Activated CD4-positive, alpha-beta T cell treated with anti-CD3 and anti-CD28 coated beads for 48 hours (primary cell): ENCODE data around the gene HS2ST1.
A peak's percentile ranks its signal among the peaks of the same experiment; 100 is the strongest.
"Not testable (repeated sequence)": the region's sequence is repeated elsewhere in the genome, so short reads cannot be mapped to it uniquely, and the experiment has no call there.

Source experiments
- DNase-seq: peaks from one replicate; pipeline ENCODE4 v3.0.0-alpha.2; 2020

HS2ST1 gene

DNA sequence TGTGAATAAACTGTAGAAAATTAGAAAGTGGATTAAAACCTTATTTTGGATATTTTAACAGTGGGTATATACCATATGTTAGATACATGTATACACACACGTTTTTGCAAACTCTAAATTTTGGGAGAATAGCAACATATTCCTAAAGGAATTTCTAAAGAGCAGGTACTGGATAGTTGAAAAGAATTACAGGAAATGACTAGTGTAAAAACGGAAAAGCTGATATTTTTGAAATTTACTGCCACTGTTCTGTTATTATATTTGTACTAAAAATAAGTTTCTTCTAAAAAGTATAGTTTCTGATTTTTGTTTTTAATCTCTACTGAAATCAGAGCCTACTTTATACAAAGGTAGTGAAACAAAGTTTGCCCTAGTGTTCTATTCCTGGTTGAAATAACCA is 114.1 kb downstream of the HS2ST1 start:
- no peak for DNase-seq

DNA sequence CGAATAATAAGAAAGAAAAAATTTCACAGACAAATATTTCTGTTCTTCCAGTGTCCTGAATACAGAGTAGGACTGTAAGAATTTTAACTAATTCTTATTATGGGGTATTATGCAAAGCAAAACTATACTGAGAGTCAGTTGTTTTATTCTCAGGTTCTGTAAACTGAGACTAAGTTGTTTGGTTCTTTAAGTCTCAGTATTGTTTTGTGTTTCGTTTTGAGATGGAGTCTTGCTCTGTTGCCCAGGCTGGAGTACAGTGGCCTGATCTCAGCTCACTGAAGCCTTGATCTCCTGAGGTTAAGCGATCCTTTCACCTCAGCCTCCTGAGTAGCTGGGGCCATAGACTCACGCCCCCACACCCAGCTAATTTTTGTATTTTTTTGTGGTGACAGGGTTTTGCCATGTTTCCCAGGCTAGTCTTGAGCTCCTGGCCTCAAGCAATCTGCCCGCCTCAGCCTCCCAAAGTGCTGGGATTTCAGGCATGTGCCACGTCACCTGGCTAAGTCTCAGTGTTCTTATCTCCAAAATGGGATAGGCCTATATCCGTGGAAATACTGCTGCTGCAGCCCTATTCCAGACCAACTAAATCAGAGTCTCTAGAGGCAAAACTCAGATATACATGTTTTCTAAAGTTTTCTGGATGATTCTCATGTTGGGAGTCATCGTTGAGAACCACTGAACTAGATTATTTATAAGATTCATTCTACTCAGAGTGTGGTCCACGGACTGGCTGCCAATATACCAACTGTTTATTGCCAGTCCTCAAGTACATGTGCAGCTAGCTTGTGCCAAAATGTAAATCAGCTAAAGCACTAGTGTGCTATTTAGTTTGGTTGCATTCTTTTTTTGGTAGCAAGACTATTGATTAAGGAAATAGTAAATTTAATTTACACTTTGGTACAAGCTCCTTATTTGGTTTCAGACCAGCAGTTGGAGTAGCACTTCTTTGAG is 116.6 kb downstream of the HS2ST1 start:
- no peak for DNase-seq

DNA sequence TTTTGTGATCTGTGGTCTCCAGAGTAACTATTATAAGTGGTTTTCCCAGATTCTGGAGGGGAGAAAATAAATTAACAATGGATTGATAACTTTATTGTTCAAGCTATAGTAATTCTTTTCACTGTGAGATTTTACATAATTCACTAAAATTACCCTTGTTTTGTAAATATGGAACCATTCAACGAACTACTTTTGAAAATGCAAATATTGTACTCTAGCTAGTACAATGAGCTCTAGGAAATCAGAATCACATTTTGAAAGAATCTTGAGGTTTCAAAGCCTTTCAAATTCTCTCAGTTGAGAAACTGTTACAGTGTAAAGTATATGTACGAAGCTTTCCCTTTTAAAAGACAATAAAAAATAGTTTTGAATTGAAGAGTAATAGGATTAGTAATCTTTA is 119.9 kb downstream of the HS2ST1 start:
- no peak for DNase-seq

DNA sequence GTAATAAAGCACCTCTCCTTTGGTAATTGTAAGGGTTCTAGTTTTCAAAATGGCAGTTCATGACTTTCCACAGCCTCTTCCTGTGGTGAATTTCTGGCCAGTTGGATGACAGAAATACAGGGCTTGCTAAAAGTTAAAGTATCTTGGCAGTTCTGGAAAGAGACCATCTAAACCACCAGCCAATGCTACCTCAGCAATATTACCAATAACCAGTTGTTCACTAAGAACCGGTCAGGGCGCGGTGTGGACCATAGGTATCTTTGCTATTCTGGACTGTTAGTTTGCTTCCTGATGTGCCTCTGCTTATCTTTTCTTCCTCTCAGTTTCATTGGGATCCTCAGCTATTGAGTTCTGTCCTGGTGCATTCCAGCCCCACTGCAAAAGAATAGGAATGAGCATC is 124.7 kb downstream of the HS2ST1 start:
- no peak for DNase-seq

DNA sequence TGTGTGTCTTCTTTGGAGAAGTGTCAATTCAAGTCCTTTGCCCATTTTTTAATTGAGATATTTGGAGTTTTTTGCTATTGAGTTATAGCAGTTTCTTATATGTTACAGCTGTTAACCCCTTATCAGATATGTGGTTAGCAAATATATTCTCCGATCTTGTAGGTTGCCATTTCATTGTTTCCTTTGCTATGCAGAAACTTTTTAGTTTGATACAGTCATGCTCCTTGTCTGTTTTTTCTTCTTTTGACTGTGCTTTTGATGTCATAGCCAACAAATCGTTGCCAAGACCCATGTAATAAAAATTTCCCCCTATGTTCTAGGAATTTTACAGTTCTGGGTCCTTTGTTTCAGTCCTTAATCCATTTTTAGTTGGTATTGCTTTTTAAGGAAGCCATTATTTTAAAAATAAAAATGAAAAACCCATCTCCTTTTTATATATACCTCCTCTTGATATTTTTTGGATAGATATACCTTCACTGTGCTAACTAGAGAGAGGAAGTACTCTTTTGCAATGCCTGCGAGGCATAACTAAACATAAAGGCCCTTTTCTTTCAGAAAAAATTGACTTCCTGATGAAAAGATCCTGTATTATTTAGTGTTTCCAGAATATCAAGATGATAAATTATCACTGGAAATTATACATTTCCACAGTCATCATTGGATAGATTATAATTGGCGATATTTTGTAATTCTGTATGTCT is 127.8 kb downstream of the HS2ST1 start:
- no peak for DNase-seq

DNA sequence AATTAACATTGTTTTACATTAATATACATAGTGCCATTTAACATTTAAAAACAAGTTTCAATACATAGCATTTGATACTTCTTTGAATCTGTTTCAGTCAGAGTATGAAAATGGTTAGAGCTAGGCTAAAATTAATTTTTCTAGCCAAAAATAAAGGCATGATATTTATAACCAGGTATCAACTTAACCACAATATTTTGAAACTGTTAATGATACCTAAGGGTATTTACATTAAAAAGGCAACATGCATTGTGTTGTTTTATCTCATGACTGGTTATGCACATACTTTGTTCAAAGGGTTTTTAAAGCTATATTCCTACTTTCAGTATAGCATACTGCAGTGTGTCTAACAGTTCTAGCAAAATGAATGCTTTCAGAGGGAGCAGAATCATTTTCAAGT is 130.0 kb downstream of the HS2ST1 start:
- no peak for DNase-seq

DNA sequence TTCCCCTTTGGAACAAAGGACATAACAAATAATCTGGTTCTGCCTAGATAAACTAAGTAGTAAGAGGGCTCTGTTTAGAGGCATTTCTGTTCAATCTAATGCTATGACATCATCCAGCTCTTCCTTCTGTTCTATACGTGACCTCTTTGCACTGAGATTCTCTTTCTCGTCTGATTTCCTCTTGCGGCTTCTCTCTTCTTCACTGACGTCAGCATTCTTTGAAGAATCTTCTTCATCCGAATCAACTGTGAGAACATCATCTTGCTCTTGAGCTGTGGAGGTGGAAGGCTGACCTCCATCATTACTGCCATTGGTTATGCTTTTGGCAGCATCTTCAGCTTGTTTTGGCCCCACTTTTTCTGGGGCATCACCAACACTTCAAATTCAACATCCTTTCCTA is 130.4 kb downstream of the HS2ST1 start:
- DNase-seq = peak; percentile 17

DNA sequence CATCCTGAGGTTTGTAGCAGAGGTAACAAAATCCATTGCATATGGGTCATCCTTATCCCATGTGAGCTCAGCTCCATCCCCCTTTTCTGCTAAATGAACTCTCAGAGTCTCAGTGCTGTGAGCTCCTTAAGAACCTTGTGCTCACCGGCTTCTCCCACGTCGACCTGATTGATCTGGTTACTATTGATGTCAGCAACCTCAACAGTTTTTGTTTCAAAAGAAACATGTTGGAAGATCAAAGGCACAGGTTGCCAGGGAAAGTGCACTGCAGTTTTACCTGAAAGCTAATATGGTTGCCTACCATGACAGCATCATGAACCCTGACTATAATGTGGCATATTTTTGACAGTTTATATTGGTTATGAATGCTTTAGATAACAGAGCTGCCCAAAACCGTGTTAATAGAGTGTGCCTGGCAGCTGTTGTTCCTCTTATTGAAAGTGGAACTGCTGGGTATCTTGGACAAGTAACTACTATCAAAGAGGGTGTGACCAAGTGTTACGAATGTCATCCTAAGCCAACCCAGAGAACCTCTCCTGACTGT is 131.4 kb downstream of the HS2ST1 start:
- DNase-seq = peak; percentile 71

DNA sequence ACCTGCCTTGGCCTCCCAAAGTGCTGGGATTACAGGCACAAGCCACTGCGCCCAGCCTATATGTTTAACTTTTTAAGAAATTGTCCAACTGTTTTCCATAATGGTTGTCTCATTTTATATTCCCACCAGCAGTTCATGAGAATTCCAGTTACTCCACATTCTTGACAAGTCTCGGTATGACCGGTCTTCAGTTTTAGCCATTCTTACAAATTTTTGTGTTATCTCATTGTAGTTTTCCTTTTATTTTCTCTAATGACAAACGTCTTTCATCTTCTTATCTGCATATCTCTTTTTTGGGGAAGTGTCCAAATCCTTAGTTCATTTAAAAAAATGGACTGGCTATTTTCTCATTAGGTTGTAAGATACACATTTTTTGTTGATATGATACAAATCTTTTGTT is 132.5 kb downstream of the HS2ST1 start:
- DNase-seq = no peak

DNA sequence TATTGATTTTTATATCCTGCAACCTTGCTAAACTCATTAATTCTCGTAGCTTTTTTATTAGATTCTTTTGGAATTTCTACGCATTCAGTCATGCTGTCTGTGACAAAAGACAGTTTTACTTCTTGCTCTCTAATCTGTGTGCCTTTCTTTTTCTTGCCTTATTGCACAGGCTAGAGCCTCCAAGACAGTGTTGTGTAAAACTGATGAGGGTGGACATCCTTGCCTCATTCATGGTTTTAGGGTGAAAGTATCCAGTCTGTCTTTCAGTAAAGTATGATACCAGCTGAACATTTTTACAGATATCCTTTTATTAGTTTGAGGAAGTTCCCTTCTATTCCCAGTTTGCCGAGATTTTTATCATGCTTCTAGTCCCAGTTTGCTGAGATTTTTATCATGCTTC is 133.8 kb downstream of the HS2ST1 start:
- no peak for DNase-seq

DNA sequence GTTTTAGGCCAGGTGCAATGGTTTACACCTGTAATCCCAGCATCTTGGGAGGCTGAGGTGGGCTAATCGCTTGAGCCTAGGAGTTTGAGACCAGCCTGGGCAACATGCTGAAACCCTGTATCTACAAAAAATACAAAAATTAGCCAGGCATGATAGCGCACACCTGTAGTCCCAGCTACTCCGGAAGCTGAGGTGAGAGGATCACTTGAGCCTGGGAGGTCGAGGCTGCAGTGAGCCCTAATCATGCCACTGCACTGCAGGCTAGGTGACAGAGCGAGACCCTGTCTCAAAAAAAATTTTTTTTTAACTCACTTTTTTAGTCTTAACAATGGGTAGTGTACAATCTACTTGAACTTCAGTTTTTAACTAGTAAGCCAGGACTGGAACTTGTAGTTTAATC is 137.5 kb downstream of the HS2ST1 start:
- DNase-seq = no peak

DNA sequence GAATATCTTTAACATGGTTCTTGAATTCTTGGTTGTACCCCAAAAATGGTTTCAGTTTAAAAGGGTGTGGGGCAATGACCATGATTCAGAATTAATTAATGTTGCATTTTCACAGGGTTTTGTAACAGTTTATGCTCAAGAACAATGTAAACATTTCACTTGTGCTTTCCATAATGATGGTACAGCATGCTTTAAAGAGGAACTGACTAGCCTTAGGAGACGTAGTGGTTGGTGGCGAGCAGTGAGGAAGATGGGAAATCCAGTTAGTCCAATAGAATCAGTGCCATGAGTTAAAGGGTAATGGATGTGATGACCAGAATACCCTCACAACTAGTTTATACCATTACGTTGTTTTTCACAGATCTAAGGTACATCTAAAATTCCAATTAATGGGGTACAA is 138.0 kb downstream of the HS2ST1 start:
- DNase-seq = no peak

DNA sequence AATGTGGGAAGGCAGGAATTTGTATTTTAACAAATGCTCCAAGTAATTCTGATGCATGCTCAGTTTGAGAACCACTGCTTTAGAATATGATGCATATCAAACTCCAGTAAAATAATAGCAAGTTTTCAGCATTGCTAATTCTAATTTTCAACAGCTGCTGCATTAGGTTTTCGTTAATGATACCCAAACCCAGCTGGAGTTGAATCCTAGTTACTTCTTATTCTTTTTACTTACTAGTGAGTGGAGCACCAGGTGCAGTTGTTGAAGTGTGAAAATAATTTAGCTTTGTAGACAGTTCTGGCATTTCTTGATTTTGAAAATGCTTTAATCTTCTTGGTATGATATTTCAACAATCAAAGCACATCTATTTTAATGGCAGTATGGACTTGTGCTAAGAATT is 138.5 kb downstream of the HS2ST1 start:
- DNase-seq = no peak

DNA sequence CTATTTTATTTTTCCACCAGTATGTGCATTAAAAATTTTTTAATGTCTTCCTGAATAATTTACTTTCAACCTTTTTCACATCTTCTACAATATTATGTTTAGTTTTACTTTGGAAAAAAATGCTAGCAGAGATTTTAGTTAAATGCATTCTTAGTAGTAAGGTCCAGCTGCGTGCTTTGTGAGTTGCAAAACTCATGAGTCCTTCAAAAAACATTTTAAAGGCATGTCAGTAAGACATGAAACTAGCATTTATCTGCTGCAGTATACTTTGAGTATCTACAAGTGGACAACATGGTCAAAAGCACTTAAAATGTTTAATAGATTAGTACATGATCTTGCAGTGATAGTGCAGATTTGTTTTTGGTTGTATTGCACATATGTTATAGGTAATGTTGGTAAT is 139.0 kb downstream of the HS2ST1 start:
- DNase-seq = no peak

DNA sequence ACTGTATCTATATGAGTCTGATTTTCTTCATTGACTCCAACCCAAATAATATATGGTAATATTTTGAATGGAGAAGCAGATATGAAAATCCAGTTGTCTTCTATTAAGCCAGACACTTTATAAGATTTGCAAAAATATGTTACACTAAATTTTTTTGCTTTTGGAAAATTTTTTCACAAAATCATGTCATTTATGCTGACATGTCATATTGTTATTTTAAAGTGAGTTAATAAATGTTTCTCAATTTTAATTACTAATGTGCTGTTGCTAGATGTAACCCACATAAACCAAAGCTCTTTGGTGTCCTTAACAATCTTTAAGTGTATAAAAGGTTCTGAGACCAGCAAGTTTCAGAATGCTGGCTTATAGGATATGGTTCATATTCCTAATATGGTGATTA is 142.5 kb downstream of the HS2ST1 start:
- no peak for DNase-seq

DNA sequence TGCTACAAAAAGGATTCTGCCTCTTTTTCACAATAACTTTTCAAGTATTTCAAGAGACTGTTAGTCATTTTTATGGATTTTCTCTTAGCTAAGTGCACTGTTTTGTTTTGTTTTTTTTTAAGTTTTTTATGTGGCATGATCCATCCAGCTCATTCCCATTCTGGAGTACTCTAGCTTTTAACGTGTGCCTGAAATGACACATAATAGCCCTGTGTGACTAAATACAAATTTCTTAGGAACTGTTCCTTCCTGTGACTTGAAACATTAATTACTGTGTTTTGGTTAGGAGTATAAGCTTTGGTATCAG is 143.9 kb downstream of the HS2ST1 start:
- DNase-seq = no peak

DNA sequence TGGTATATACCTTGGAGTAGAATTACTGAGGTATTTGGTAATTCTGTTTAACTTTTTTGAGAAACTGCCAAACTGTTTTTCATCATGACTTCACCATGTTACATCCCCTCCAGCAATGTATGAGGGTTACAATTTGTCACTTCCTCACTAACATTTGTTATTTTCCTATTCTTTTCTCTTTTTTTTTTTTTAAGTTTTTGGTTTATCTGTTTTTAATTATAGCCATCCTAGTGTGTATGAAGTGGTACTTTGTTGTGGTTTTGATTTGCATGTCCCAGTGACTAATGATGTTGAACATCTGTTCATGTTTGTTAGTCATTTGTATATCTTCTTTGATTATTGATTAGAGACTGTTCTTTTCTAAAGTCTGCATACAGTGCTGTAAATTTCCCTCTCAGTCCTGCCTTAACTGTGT is 147.3 kb downstream of the HS2ST1 start:
- DNase-seq = no peak

DNA sequence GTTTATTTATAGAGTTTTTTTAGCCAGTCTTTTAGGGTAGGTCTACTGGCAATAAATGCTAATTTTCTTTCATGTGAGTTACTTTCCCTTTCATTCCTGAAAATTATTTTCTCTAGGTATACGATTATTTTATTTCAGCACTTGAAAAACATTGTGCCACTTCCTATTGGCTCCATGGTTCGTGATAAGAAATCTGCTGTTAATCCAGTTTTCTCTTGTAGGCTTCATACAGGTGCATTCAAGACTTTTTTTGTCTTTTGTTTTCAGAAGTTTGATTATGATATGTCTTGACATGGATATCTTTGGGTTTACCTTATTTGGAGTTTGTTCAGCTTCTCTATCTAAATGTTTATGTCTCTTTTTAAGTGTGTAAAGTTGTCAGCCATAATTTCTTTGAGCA is 148.3 kb downstream of the HS2ST1 start:
- no peak for DNase-seq

DNA sequence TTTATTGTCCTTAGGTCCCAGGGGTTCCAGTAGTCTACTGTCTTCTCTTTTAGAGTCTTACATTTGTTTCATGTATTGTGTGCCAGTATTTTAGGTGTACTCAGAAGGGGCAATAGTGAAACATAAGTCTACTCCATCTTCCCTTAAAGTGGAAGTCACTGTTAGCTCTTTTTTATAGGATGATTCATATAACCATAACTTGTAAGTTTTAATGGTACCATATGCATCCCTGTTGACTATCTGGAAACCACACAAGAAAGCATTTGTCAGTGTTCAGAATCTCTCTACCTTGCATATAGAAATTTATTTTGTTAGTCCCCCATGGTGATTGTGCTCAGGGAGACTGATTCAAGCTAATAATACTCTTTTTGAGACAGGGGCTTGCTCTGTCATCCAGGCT is 149.9 kb downstream of the HS2ST1 start:
- no peak for DNase-seq

DNA sequence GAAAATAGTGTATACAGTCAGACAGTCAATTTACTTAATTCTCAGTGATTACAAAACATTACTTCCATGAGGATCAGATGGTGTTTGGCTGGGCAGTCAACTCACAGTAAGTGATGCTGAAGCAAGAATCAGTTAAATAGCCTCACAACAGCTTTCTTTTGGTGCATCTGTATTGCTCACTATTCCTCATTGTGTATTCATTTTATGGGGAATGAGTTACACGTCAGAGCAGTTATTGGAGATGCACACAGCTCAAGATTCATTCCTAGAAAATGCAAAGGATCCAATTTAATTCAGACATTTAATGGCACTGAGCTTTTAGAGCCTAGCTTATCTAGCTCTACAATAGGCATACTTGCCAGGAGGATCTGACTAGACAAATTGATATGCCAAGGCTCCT is 150.6 kb downstream of the HS2ST1 start:
- no peak for DNase-seq

DNA sequence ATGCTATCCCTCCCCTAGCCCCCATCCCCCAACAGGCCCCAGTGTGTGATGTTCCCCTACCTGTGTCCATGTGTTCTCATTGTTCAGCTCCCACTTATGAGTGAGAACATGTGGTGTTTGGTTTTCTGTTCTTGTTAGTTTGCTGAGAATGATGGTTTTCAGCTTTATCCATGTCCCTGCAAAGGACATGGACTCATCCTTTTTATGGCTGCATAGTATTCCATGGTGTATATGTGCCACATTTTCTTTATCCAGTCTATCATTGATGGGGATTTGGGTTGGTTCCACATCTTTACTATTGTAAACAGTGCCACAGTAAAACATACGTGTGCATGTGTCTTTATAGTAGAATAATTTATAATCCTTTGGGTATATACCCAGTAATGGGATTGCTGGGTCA is 152.3 kb downstream of the HS2ST1 start:
- DNase-seq = not testable (repeated sequence)

DNA sequence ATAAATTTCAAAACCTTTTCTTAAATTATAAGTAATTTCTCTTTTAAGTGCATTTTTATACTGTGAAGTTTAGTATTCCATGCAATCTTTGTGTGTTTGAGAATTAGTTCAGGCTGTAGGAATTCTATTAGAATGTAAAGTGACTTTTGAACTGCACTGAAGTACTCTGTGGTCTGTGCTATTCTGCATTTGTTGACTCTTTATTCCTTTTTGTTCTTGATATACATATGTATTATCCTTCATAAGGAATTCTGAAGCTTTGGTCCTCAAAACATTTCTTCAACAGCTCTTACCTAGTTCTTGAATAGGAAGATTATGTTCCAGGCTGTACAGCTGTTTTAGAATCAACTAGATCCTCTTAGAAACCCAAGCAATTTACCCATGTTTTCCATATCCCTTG is 158.0 kb downstream of the HS2ST1 start:
- no peak for DNase-seq

DNA sequence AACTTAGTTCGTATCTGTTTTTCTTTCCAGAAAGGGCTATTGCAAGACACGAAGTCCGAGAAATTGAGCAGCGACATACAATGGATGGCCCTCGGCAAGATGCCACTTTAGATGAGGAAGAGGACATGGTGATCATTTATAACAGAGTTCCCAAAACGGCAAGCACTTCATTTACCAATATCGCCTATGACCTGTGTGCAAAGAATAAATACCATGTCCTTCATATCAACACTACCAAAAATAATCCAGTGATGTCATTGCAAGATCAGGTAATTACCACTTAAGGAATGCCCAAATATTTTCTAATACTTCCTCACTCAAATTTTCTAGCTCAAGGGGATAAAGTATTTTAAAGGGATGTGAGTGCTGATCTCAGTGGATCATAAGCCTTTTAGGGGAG is 158.5 kb downstream of the HS2ST1 start:
- no peak for DNase-seq
